HFF-Myc (cell line): ENCODE results near the gene MLLT1.

ENCODE experiments used
- DNase-seq: peaks from one replicate; pipeline ENCODE4 v3.0.0-alpha.2; 2011; ENCODE audit warnings: low read depth; ENCODE audit errors: extremely low read depth
- H3K4me3 ChIP-seq: replicated peaks from 2 replicates; pipeline ENCODE4 v1.5.1; 2011; ENCODE audit warnings: low read depth, mild to moderate bottlenecking, control low read depth, low read length
- CTCF ChIP-seq: IDR thresholded peaks from 2 replicates; pipeline ENCODE4 v1.5.1; 2012; ENCODE audit warnings: mild to moderate bottlenecking, low read depth, low read length, control low read depth; ENCODE audit errors: missing control alignments

The MLLT1 gene

GRCh38 chr19:6276447-6276846 is 3.3 kb downstream of the MLLT1 start:
- peak overlapping the region; percentile 94 for H3K4me3 ChIP-seq
- TF ChIP-seq CTCF, result no peak
- no peak for DNase-seq

- DNase-seq, result no peak
- H3K4me3 ChIP-seq, result no peak overlapping the region; the same call in 1 of the 2 replicates
- no peak for TF ChIP-seq CTCF
Measured at GRCh38 chr19:6275170-6275744, 4.5 kb downstream of the MLLT1 start.

GRCh38 chr19:6274756-6275155 is 5.0 kb downstream of the MLLT1 start:
- no peak for TF ChIP-seq CTCF
- H3K4me3 ChIP-seq, result peak overlapping the region; percentile 8
- DNase-seq, result no peak

- peak overlapping the region; percentile 18 for H3K4me3 ChIP-seq
- no peak for DNase-seq
- no peak for TF ChIP-seq CTCF
Measured at GRCh38 chr19:6273701-6274601, 5.8 kb downstream of the MLLT1 start.

- peak overlapping the region; percentile 18 for H3K4me3 ChIP-seq
- no peak for TF ChIP-seq CTCF
- DNase-seq, result no peak
Measured at GRCh38 chr19:6272913-6273600, 6.7 kb downstream of the MLLT1 start.

- peak overlapping the region; percentile 34 for H3K4me3 ChIP-seq
- no peak for DNase-seq
- no peak for TF ChIP-seq CTCF
Measured at GRCh38 chr19:6272411-6272791, 7.4 kb downstream of the MLLT1 start.
